SH-SY5Y (cell line): Measurements from ENCODE around the gene DCK.

Experiments used
- GATA2 ChIP-seq: IDR thresholded peaks from 2 replicates; pipeline ENCODE4 v1.6.1; 2011; ENCODE audit warnings: mild to moderate bottlenecking, low read depth, low read length
- GATA3 ChIP-seq: IDR thresholded peaks from 2 replicates; pipeline ENCODE4 v1.6.1; 2011; ENCODE audit warnings: low read depth, mild to moderate bottlenecking, low read length, moderate library complexity

DNA sequence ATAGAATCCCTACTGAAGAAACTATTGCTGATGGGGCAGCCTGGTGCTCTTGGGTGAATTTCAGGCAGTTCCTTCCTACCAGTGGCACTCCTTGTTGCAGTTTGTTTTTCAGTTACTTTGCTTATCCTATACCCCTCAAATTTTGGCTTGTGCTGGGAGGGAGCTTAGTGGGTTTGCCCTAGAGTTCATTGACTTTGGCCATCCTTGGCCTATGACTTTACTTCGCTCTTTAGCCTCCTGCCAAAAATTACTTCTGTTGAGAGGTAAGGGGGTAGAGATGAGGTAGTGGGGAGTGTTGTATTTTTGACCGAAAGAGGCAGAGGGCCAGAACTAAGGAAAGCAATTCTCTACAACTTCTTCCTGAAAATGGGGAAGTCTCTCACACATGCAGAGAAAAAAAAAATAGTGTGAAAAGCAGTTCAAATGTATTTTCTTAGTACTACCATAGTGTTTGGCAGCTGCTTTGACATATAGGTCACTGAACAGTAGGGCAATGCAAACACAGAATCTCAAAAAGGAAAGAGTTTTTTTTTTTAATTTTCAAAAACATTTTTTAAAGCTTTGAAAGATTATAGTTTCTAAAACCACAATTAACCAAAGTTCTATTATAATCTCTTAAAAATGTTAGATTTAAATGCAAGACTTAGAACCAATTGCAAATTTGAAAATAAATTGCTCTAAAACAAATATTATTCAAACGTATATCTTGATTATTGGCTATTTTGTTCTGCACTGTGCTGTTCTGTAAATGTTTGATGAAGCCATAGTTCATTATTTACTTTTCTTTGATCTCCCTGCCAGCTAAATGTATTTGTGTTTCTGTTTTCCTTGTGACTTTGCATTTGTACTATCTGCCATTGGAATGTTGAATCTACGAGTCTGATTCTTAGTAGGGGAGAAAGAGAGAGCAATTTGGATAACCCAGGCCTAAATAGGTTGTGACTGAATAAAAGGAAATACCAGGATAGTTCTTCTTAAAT, 73.6 kb downstream of the DCK start:
- TF ChIP-seq GATA2 (no peak), GATA3 (no peak)
